Activated naive CD4-positive, alpha-beta T cell (primary cell): ENCODE data around the gene BIK.
"Not testable (repeated sequence)": the region's sequence is repeated elsewhere in the genome, so short reads cannot be mapped to it uniquely, and the experiment has no call there.

ENCODE experiments used
- DNase-seq, 4 experiments: peaks; one replicate each; lab custom pipeline; 2025; lab: John Stamatoyannopoulos, UW

Gene BIK

DNA sequence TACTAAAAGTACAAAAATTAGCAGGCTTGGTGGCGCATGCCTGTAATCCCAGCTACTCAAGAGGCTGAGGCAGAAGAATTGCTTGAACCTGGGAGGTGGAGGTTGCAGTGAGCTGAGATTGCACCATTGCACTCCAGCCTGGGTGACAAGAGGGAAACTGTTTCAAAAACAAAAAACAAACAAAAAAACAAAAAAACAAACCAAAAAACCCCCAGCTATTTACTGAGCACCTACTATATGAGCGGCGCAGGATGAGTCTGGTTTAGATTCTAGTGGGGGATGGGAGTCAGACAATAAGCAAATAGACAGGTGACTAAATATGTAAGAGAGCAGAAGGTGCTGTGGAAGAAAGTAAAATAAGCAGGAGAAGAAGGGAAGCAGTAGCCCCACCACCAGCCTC is 5.6 kb upstream of the BIK start:
- DNase-seq: not testable (repeated sequence)

DNA sequence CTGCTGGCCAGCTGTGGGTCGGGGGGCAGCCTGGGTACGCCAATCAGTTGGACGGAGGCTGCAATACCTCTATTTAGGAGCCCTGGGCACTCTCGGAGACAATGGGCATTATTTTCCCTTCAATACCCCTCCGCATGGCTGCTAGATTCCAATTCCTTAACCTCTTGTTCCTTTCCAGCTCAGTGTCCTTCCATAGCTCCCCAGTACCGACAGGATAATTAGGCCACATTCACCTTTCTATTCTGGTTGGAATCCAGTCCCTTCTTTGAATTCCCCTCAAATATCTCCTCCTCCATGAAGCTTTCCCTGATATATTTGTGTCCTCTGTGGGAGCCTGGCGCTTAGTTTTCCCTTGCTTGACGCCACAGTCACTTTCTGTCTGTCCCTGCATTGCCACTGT is 4.2 kb upstream of the BIK start:
- no peak for DNase-seq

DNA sequence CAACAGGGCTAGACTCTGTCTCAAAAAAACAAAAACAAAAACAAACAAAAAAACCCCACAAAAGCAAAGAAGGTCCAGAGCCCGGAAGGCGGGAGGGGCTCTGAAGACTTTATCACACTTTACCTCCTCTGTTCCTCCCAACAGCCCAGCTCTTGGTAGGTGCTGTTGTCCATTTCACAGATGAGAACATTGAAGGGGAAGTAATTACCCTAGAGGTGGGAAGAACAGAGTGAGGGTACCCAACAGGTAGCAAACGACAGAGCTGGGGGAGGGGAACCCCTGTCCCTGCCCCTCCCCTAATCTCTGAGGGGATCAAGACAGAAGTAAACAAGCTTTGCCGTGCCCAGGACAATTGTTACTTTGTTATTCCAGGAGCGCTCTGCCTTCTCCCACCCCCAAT is 1.0 kb upstream of the BIK start:
- DNase-seq: no peak

DNA sequence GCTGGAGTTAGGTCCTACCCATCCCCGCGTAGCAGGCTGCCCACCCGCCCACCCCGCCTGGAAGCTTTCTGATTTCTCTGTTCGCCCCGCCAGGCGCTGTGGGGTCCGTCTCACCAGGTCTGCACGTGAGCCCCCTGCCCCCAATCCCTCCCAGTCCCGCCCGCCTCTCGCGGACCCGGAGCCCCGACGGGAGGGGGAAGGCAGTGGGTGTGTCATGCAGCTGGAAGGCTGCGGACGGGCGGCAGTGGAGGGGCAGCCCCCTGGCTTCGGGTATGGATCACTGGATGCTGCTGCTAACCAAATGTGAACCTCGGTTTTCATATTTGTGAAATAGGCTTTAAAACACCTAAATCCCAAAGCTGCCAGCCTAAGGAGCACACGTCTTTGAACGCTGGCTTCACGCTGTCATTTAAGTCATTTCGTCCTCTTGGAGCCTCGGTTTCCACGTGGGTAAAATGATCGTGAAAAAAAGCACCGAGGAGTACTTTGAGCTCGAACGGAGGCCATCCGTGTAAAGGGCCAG is 568 bp upstream of the BIK start:
- DNase-seq: peak in 1 of 4 experiments; percentile 20

DNA sequence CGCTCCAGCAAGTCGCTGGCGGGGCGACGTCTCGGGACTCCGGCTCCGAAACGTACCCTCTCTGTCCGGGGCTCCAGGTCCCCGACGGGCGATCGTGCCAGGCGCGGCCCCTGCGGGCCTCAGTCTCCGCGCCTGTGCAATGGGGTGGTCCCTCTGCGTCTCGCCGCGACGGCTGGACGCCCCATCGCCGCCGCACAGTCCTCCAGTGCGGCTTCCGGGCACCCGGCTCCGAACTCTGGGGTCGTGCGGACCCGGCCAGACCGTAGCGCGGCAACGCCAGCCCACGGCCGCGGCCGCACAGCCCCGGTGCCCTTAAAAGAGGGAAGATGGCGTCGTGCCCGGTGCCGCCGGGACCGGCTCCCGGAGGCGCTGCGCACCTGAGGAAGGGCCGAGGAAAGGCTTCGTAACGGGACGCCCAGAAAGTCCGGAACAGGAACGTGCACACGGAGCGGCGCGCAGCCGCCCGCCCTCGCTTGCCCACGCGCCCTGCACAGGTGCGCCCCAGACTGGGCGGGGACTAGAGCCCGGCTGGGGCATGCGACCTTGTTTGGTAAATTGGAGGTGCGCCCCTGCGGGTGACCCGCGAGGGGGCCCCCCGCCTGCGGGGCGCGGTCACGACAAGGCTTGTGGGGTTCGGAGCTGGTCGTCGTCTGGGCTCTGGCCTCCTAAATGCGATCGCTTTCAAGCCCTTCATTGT is 525 bp downstream of the BIK start:
- peak in 2 of 4 experiments; percentile 11 to 33 for DNase-seq

DNA sequence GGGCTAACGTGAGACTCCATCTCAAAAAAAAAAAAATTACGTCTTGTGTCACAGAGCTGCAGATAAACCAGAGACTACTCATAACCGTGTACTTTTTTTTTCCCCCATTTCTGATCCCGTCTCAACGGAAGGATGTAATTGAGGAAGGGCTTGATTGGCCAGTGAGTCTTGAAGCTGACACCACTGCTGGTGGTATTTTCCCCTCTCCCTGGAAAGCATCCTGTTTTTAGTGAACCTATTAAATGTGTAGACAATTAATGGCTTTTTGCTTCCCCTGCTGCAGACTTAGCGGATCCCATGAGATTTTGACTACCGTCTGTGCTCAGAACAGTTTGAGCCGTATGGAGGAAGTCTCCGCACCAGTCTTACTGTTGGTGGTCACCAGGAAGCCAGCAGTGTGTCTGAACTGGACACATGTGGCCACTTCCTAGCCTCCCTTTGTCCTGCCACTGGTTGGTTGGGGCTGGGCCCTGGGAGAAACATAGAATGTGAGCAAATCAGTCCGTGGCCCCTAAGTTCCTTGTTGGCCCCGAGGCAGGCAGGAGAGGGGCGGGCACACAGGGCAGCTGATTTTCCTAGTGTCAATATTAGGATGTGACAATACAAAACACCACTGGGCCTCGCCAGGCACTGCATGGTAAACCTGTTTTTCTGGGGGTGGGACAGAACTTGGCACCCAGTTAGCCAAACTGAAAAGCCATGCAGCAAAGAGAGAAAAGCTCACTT is 3.1 kb downstream of the BIK start:
- DNase-seq: no peak

DNA sequence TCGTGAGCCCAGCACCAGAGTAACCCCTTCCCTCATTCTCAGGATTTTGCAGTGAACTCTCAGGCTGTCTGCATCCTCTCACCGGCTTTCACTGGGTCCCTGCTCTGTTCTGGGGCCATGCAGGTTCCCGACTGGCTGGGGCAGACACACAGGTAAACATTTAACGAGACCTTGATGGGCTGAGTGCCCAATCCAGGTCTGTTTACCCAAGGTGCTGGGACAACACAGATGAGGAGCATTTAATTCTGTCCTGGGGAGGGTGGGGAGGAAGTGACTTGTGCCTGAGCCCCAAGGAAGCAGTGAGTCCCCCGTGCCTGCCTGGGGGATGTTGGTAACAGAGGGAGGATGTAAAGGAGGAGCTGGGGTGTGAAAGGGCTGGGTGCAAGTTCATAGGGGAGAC is 4.4 kb downstream of the BIK start:
- no peak for DNase-seq

DNA sequence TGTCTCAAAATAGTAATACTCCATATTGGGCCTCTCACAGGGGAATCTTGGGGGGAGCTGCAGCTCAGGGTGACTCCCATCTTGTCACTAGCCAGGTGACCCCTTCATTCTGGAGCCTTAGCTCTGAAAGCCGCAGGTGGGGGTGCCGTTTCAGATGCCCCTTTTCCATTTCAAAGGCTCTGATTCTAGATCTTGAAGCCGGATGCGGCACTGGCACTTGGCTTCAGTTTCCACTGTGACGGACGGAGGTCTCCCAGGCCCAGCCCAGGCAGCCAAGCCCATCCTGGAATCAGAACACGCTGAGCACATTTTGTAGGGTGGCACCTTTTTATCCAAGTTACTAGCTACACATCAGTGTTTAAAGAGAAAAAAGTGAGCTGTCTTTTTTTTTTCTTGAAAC is 6.4 kb downstream of the BIK start:
- no peak for DNase-seq

DNA sequence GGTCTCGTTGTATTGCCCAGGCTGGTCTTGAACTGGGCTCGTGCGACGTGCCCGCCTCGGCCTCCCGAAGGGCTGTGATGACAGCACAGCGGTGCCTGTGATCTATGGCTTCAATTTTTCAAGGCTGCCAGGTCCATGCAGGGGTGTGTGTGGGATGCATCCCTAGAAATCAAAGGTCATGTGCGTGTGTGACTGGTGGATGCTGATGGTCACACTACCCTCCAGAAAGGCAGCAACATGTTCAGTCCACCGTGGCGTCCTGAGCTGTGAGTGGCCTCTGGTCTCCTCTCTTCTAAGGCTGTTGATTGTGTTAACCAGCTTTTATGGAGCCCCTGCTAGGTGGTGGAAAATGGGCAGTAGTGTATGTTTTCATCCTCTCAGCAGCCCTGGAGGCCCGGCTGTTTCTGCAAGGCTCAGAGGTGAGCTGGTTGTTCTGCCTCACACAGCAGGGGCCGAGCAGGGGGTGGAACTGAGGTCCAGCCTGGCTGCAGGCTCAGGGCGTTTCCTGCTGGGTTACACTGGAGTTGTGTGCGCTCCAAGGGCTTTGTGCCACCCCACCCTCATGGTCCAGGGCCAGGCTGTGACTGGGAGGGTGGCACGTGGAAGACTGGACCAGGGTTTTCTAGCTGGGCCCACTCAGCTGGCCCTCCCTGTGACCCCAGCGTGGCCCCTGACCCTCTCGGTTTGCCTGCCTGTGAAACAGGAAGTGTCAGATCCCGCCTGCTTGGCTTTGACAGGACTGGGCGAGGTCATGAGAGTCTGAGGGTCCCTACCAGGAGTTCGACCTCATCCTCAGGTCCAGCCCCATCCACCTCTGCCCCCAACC is 7.7 kb downstream of the BIK start:
- no peak for DNase-seq

DNA sequence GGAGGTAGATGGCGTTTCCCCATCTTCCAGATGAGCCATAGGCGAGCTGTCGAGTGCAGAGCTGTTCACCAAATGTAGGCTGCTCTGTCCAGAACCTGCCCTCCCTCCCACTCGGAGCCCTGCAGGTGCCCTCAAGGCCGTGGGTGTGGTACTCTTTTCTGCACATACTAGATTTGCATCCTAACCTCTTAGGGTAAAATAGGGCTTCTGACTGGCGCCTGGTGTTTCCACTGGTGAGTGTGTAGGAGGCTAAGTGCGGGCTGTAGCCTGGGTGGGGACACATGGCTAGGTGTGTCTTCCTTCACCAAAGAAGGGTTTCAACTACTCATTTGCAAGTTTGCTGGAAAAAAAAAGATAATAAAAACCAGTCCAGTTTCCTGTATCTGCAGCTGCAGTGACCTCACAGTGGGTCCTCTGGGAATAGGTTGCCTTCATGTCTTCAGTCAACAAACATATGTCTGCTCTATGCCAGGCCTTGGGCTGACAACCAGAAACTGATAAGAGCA is 8.5 kb downstream of the BIK start:
- no peak for DNase-seq

DNA sequence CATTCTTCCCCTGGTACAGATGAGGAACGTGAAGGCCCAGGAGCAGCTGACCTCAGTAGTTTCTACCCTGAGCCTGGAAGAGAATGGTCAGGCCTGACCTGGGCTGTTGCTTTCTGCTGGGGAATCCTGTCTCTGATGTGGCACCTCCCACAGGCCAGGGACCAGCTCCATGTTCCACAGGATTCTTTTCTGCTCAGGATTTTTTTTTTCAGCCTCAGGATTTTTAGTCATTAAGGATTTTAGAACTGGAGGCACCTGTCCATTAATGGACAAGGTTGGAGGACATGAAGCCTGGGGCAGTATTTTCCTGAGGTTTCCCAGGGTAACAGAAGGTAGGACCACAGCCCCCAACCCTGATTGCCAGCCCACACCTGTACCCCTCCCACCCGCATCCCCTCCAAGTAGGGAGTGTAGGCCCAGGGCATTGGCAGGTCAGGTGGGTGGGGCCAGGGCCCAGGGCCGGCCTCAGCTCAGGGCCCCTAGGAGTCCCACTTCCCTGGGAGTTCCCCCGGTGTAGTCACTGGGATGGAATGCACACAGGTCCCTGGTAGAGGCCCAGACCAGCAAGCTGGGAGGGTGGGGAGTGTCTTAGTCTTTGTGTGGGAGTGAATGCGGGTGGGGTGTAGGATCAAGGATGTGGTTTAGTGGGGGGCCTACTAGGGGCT is 16.1 kb downstream of the BIK start:
- no peak for DNase-seq

DNA sequence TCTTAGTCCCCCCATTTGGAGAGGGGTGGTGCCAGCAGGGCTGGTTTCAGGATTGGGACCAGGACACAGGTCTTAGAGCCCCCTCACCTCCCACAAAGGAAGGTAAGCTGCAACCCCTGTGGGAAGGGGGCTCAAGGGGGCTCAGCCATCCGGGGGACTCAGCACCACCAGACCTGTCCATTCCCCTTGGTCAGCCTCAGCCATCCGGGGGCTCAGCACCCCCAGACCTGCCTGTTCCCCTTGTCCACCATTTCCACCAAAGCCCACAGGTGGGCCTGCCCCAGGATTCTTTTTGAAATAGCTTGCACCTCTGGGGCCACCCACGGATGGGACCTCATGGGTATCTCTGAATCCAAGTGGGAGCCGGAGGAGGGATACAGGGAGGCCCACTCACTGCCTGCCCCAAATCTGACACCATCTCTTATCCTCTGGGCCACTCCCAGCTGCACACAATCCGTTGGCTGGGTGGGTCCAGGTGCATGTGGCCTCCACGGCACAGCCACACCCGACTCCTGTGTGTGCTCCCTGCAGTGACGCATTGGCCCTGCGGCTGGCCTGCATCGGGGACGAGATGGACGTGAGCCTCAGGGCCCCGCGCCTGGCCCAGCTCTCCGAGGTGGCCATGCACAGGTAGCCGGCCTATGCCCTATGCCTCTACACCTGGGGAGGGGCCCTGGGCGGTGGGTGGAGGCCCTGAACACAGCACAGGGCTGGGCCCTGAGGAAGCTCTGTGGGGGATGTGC is 16.8 kb downstream of the BIK start:
- no peak for DNase-seq

DNA sequence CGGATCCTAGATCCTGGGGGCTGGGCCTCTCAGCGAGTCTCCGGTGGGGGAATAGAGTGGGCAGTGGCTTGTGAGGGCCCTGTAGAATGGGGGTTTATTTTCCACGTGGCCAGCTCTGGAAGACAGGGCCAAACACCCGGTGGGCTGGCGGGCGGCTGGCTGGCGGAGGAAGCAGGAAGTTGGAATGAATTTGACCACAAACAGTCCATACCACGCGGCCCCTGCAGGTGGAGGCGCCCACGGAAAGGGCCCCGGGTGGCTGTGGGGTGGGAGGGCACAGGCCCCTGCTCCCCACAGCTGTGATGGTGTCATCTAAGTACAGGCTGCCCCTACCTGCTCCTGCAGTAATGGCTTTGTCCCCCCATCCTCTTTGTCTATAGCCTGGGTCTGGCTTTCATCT is 17.6 kb downstream of the BIK start:
- no peak for DNase-seq

DNA sequence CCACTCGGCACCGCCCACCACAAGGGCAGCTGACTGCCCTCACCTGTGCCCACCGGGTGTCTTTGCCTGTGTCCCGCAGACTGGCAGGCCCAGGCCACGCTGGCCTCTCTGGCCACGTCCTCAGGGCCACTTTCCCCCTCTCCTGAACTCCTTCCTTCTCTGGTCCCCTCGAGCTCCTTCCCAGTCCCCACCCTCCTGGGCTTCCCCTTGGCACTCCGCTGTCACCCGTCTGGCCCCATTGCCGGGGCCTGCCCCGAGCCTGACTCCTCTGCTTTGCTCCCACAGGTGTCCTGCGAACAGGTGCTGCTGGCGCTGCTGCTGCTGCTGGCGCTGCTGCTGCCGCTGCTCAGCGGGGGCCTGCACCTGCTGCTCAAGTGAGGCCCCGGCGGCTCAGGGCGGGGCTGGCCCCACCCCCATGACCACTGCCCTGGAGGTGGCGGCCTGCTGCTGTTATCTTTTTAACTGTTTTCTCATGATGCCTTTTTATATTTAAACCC is 18.4 kb downstream of the BIK start:
- DNase-seq: no peak

DNA sequence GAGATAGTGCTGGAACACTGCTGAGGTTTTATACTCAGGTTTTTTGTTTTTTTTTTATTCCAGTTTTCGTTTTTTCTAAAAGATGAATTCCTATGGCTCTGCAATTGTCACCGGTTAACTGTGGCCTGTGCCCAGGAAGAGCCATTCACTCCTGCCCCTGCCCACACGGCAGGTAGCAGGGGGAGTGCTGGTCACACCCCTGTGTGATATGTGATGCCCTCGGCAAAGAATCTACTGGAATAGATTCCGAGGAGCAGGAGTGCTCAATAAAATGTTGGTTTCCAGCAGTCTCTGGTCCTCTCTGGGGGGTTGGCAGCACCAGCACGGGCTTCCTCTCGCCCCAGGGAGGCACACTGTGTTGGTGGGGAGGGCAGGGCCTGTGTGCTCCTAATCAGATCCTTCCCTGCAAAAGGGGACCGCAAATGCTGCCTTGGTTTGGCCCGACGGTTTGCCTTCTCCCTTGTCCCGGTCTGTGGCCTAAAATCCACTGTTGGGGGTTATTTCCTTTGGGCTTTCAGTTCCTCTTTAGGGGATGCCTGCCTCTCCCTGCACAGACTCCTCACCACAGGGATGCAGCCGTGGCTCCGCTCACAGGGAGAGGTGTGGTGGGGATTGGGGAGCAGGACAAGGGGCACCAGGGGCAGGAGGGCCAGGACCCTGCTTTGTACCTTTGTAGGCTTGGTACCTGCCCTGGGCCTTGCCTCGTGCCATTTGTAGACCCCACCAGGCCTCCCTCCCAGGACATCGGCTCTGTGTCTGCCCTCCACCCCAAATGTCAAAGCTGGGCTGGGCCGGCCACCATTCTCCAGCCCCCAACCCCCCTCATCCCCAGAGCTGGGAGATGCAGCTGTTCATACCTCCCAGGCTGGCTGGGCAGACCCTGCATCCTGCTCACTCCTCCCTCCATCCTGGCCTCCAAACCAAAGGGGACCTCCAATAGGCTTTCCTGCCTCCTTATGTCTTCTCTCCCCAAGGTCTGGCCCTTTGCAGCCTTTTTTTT is 19.2 kb downstream of the BIK start:
- no peak for DNase-seq

DNA sequence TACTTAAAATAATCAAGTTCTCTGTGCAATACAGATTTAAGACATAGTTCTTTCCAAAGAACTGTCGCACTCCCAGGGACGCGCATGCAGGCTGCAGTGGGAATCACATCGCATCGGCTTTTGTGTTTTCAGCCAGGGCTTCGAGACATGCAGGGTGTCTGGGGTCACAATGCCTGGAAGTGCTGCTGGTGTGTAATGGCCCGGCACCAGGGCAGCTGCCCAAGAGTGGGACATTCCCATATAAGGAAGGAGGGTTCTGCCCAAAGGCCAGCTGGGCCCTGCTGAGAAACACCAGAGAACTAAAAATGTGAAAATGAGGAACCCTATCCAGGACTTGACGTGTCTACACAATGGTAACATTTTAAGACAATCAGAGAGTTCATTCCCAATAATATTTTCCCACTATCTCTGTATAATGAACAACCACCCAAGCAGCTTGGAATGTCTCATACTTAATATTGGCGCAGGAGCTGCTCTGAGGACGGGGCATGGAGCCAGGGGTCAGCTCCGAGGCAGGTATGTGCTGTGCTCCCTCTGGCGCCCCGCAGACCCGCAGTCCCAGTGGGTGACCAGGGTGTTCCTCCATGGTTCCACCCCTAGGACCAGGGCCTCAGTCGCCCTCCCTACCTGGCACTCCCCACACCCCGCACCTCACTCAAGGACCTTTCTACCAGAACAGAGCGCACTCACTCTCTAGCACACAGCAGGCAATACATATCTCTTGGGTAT is 21.4 kb downstream of the BIK start:
- DNase-seq: no peak

DNA sequence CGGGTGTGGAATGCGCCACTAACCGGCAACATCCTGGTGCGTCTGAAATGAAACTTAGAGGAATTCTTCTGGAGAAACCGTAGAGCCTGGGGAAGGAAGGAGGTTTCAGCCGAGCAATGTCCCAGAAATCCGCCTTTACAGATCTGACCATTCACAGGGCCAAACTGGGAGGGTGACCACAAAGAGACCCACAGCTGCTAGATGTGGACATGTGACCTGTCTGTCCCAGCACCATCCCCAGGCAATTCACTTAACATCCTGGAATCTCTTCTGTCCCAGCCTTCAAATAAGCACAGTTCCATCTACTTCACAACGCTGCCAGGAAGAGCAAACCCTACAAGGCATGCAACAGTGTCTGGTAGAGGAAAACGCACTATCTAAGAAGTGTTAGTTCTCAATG is 22.9 kb downstream of the BIK start:
- DNase-seq: no peak

DNA sequence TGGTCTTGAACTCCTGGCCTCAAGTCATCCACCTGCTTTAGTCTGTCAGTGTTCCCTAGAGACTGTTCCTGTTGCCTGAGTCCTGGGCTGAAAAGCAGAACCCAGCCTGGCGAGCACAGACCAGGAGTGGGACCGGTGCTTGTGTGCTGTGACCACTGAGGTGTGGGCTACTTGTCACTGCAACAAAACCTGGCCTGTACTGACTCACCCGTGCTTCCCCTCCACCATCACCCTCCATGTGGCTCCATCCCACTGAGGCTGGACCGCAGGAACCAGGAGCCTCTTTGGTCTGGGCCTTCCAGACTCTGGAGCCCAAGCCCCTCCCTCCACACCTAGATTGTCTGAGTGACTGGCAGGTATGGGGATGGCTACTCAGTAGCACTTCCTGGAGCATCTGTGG is 24.0 kb downstream of the BIK start:
- no peak for DNase-seq

DNA sequence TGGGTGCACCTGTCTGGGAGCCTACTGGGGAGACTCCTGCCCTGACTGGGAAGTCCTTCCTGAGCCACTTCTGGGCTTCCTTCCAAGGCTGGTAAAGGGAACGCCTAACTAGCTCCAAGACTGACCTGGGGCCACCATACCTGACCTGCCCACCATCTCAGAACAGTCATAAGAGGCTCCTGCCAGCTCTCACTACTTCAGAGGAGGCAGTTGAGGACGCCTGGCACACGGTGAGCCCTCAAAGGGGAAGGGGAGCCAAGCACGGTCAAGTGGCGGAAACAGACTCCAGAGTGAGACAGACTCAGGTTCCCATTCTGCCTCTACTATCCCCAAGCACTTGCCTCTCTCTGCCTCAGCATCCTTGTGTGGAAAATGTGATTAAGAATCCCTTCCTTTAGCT is 25.0 kb downstream of the BIK start:
- DNase-seq: no peak
